Nucleus accumbens (tissue), 56 donors: Measurements from ENCODE around the gene EPB41.
"Not testable (repeated sequence)": the region's sequence is repeated elsewhere in the genome, so short reads cannot be mapped to it uniquely, and the experiment has no call there.

ENCODE experiments used
- DNase-seq, 56 donors: peaks; one replicate each; lab custom pipeline; 2025; lab: John Stamatoyannopoulos, UW

EPB41 gene

DNA sequence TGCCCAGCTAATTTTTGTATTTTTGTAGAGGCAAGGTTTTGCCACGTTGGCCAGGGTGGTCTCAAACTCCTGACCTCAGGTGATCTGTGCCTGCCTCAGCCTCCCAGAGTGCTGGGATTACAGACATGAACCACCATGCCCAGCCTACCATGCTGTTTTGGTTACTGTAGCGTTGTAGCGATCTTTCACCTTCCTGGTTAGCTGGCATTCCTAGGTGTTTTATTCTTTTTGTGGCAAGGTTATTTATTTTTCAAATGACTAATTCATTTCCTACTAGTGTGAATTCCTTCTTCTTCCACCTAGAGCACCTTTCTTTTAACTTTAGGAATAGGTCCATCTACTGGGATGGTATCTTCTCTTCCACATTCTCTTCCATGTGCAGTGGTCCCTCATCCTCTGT, 180.1 kb downstream of the EPB41 start:
- DNase-seq: no peak

DNA sequence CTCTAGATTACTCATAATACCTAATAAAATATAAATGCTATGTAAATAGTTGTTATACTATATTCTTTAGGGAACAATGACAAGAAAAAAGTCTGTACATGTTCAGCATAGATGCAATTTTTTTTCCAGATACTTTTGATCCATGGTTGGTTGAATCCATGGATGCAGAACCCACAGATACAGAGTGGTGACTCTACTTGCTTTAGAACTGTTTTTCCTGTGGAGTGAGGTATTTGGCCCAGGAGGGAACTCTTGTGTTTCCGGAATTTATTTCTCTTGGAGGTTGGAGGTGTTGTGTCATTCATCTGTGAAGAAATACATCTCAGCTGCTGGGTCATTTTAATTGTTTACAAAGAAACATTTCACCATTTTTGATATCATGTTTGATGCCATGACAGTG, 180.6 kb downstream of the EPB41 start:
- no peak for DNase-seq

GRCh38 chr1:29096231-29096886, 182.0 kb downstream of the EPB41 start:
- no peak for DNase-seq

- no peak for DNase-seq
Observed at GRCh38 chr1:29099286-29099685, 184.9 kb downstream of the EPB41 start.

- DNase-seq: no peak
Observed at GRCh38 chr1:29100487-29100886, 186.1 kb downstream of the EPB41 start.

- DNase-seq: no peak
Observed at GRCh38 chr1:29105822-29106221, 191.5 kb downstream of the EPB41 start.

GRCh38 chr1:29108041-29108440, 193.7 kb downstream of the EPB41 start:
- not testable (repeated sequence) for DNase-seq

DNA sequence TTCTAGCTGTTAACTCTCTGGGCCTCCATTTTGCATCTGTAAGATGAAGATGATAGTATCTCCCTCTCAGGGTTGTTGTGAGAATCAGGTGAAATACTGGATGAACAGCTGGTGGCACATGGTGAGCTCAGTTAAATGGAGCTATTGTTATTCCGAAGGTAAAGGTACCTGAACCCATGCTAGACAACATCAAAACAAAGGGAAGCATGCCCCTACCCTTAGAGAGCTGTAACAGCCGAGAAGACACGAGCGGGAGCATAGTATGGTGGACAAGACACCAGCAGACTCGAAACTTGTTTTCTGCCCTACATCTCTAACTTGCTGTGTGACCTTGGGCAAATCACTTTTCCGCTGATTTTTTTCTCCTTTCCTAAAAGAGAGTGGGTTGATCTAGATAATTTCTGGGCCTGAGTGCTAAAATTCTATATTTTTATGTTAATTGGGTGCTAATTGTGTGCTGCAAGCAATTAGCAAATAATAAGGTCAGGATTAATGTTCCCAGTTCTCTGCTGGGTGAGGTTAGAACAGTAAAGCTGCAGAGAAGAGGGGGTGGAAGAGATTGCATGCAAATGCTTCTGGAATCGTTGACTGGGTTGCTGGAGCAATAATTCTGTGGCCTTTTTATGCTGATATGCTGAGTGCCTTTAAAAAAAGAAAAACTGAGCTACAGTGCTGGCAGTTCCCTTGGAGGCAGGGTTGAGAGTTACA, 198.5 kb downstream of the EPB41 start:
- peak in 4 of 56 donors; percentile 13 to 33 (median 20) for DNase-seq

GRCh38 chr1:29113413-29114117, 199.2 kb downstream of the EPB41 start:
- peak in 3 of 56 donors; percentile 13 to 21 (median 17) for DNase-seq

- no peak for DNase-seq
Observed at GRCh38 chr1:29114654-29115053, 200.3 kb downstream of the EPB41 start.

DNA sequence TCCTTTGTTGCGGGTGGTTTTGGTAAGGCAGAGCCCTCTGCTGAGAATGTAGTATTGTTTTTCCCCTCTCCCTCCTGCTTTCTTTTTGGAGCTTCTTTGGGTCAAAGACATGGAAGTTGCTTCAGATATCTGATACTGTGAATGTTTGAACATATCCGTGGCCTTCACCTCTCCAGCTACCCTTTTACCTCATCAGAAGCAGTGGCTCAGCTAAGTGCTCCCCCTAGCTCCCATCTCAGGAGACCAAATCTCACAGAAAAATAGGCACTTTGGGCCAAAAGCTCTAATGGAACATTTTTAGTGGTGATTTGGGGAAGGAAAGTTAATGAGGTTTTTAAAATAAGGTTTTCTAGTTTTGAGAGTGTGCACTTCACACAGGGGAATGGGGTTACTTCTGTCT, 203.0 kb downstream of the EPB41 start:
- no peak for DNase-seq

GRCh38 chr1:29119121-29119929, 205.0 kb downstream of the EPB41 start:
- DNase-seq: no peak

DNA sequence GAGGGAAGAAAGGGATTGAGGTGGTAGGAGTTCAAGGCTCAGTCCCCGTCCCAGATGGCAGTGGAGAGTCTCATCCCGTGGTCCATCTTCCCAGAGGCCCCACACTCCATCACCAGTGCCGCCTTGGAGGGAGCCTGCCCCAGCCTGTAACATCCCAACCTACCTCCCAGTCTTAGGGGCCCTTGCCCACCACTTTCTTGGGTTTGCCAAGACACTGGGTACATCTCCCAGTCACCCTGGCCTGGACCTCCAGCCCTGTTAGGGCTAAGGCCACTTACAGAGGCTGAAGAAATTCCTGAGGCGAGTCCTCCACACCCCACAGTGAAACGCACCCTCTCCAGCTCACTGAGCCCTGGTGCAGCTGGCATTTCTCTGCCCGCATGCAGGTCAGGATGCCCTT, 206.0 kb downstream of the EPB41 start:
- no peak for DNase-seq

- DNase-seq: peak in 2 of 56 donors; percentile 18 to 23
Observed at GRCh38 chr1:29120947-29121485, 206.6 kb downstream of the EPB41 start.

GRCh38 chr1:29121516-29121935, 207.2 kb downstream of the EPB41 start:
- DNase-seq: no peak

GRCh38 chr1:29121936-29122681, 207.7 kb downstream of the EPB41 start:
- DNase-seq: peak in 5 of 56 donors; percentile 10 to 64 (median 19)

DNA sequence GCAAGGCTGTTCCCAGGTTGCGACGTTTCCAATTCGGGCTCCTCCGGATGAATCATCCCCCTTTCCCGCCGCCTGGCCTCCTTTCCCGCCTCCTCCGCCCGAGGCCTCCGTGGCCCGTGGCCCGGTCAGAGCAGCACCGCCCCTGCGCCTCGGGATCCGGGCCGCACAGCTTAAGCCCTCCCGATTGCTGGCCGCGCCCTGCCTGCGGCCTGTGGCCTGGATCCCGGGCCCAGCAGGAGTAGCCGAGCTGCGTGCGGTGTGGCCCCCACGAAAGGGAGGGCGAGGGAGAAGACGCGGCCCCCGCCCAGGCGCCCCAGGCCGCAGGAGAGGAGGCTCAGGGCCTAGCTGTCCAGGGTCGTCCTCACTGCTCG, 208.3 kb downstream of the EPB41 start:
- DNase-seq: no peak

- DNase-seq: no peak
Observed at GRCh38 chr1:29123053-29123886, 208.9 kb downstream of the EPB41 start.

- DNase-seq: no peak
Observed at GRCh38 chr1:29123887-29124365, 209.6 kb downstream of the EPB41 start, which contains the start of gene TMEM200B. Gene TMEM200B (minus strand): TSS chr1:29123903. CDS start chr1:29121828, 2,075 bp downstream.
